Endothelial cell of umbilical vein (primary cell): ENCODE measurements around the gene RAD51B. TPM values are rescaled to one million over a fixed set of nuclear protein-coding genes. Genes with fewer than 3 reads are reported as not detected.

Experiments used
- BruUV-seq: library from RNA; stranded (reverse); fragments of 400-500 nt; replicated peaks from 2 replicates; lab custom pipeline; 2021; lab: Mats Ljungman, UMichigan
- CTCF ChIA-PET: fragments of 300-600, 350-600 bp; sonication (Branson Sonifier 250); formaldehyde crosslinking; loops from one replicate; lab custom pipeline; 2021; ENCODE audit warnings: antibody characterized with exemption, inconsistent platforms; lab: Charles Lee
- POLR2A ChIA-PET: fragments of 300-600, 350-600 bp; sonication (Branson Sonifier 250); formaldehyde crosslinking; loops from one replicate; lab custom pipeline; 2021; ENCODE audit warnings: antibody characterized with exemption, inconsistent platforms; lab: Charles Lee
- DNase-seq: peaks from one replicate; pipeline ENCODE4 v3.0.0-alpha.2; 2011; ENCODE audit warnings: low read depth, low spot score
- FAIRE-seq: peaks from 2 replicates; lab custom pipeline; 2011; peaks lifted over from hg19 to GRCh38; lab: Jason Lieb, UNC
- H2AFZ ChIP-seq: 2 replicates; pipeline ENCODE4 v1.6.0; 2012; ENCODE audit warnings: low read depth, low read length, control low read depth, inconsistent platforms
- H3K27ac ChIP-seq: 2 replicates; pipeline ENCODE4 v1.5.1; 2011; ENCODE audit warnings: low read depth, mild to moderate bottlenecking, control low read depth, low read length, moderate library complexity; ENCODE audit not compliant: insufficient read depth
- H3K27me3 ChIP-seq, 2 experiments: 2 replicates each; pipeline versions ENCODE4 v1.6.0 to v1.6.1; 2011; ENCODE audit warnings: low read length in 2 of 2, mixed read lengths in 1 of 2; ENCODE audit not compliant: control insufficient read depth in 2 of 2, insufficient read depth in 2 of 2
- H3K36me3 ChIP-seq, 2 experiments: 2 replicates in 1 of 2; 3 replicates in 1 of 2; pipeline ENCODE4 v1.5.1; 2011; ENCODE audit warnings: low read length in 2 of 2, mild to moderate bottlenecking in 1 of 2, moderate library complexity in 1 of 2; ENCODE audit not compliant: control insufficient read depth in 2 of 2, insufficient read depth in 2 of 2; ENCODE audit errors: extremely low read depth in 1 of 2
- H3K4me1 ChIP-seq: 3 replicates; pipeline ENCODE4 v1.5.1; 2011; ENCODE audit warnings: mild to moderate bottlenecking, low read length; ENCODE audit not compliant: control insufficient read depth, insufficient read depth; ENCODE audit errors: extremely low read depth
- H3K4me2 ChIP-seq: 2 replicates; pipeline ENCODE4 v1.6.1; 2011; ENCODE audit warnings: low read length, control low read depth, mixed read lengths; ENCODE audit not compliant: insufficient read depth
- H3K4me3 ChIP-seq, 3 experiments: fragments of 200-600 bp in 1 of 3; sonication (generic), shearing (Covaris generic) in 1 of 3; replicated peaks in 1 of 3; 2 replicates each; pipeline ENCODE4 v1.5.1; 2011 to 2016; ENCODE audit warnings: control low read depth in 3 of 3, low read length in 3 of 3, mild to moderate bottlenecking in 2 of 3, inconsistent platforms in 1 of 3, low read depth in 1 of 3, moderate library complexity in 1 of 3; ENCODE audit not compliant: insufficient read depth in 1 of 3
- H3K79me2 ChIP-seq: 2 replicates; pipeline ENCODE4 v1.6.0; 2012; ENCODE audit warnings: low read length, inconsistent platforms; ENCODE audit not compliant: control insufficient read depth, insufficient read depth
- H3K9ac ChIP-seq: replicated peaks from 2 replicates; pipeline ENCODE3; 2011; ENCODE audit warnings: low read length, control low read depth; ENCODE audit not compliant: insufficient read depth; ENCODE audit errors: extremely low read depth
- H3K9me1 ChIP-seq: replicated peaks from 3 replicates; pipeline ENCODE4 v1.6.0; 2011; ENCODE audit warnings: mild to moderate bottlenecking, low read length; ENCODE audit not compliant: control insufficient read depth, insufficient read depth; ENCODE audit errors: extremely low read depth
- H3K9me3 ChIP-seq: replicated peaks from 2 replicates; pipeline ENCODE4 v1.5.1; 2012; ENCODE audit warnings: low read length, inconsistent platforms; ENCODE audit not compliant: control insufficient read depth, insufficient read depth
- H4K20me1 ChIP-seq: replicated peaks from 2 replicates; pipeline ENCODE3; 2011; ENCODE audit warnings: mild to moderate bottlenecking, low read length; ENCODE audit not compliant: control insufficient read depth, insufficient read depth; ENCODE audit errors: extremely low read depth
- CTCF ChIP-seq, 2 donors: IDR thresholded peaks; 1 replicate in 1 of 2; 2 replicates in 1 of 2; pipeline ENCODE4 v1.5.1; 2011; ENCODE audit warnings: low read length in 2 of 2, mild to moderate bottlenecking in 2 of 2, moderate library complexity in 2 of 2, control low read depth in 1 of 2, inconsistent platforms in 1 of 2, low read depth in 1 of 2; ENCODE audit not compliant: insufficient read depth in 1 of 2; ENCODE audit errors: extremely low read depth in 1 of 2
- EZH2 ChIP-seq: IDR thresholded peaks from 2 replicates; pipeline ENCODE4 v1.6.1; 2012; ENCODE audit warnings: borderline replicate concordance, low read depth, mild to moderate bottlenecking, moderate library complexity, low read length, inconsistent platforms; ENCODE audit not compliant: severe bottlenecking
- FOS ChIP-seq: IDR thresholded peaks from 2 replicates; pipeline ENCODE4 v1.6.1; 2011; ENCODE audit warnings: mild to moderate bottlenecking, low read length, moderate library complexity, borderline replicate concordance; ENCODE audit not compliant: insufficient read depth
- GATA2 ChIP-seq: IDR thresholded peaks from 2 replicates; pipeline ENCODE4 v1.7.0; 2011; ENCODE audit warnings: low read depth, mild to moderate bottlenecking, moderate library complexity, mixed read lengths, low read length; ENCODE audit not compliant: insufficient read length, insufficient read depth
- JUN ChIP-seq: IDR thresholded peaks from 2 replicates; pipeline ENCODE4 v1.6.1; 2011; ENCODE audit warnings: borderline replicate concordance, low read depth; ENCODE audit not compliant: insufficient read length, insufficient read depth
- MAX ChIP-seq: IDR thresholded peaks from 2 replicates; pipeline ENCODE4 v1.6.1; 2011; ENCODE audit not compliant: insufficient read depth, insufficient read length
- MYC ChIP-seq: IDR thresholded peaks from one replicate; pipeline ENCODE4 v1.6.1; 2011; ENCODE audit warnings: mild to moderate bottlenecking, low read depth, low read length
- POLR2A ChIP-seq: IDR thresholded peaks from 2 replicates; pipeline ENCODE4 v1.6.1; 2012; ENCODE audit warnings: low read depth, mild to moderate bottlenecking, control low read depth, low read length
- POLR2AphosphoS5 ChIP-seq: IDR thresholded peaks from 2 replicates; pipeline ENCODE4 v1.6.1; 2012; ENCODE audit warnings: low read depth, mild to moderate bottlenecking, control low read depth, low read length, moderate library complexity; ENCODE audit not compliant: insufficient read depth
- dilution Hi-C: fragments of 300-500 bp; cut with MboI; formaldehyde crosslinking; loops from one replicate; pipeline ENCODE4 v1.15.0; 2019; ENCODE audit warnings: low sequenced_read_pairs; ENCODE audit not compliant: extremely low pct_ligation_motif_present
- intact Hi-C: fragments of 100-400 bp; cut with micrococcal nuclease; formaldehyde crosslinking; loops from one replicate; pipeline ENCODE4 v1.10.0; 2022
- polyA plus RNA-seq, 4 experiments: library from polyadenylated mRNA; depleted of rRNA in 3 of 4; stranded (reverse) in 3 of 4; unstranded in 1 of 4; fragments of >200 nt; gene quantifications; 2 replicates each; pipeline versions ENCODE4 v1.2.1 to v1.2.3, GENCODE V29; 2011 to 2012; ENCODE audit warnings: missing spikeins in 1 of 4
- total RNA-seq: library from RNA; stranded (reverse); gene quantifications from 2 replicates; pipeline ENCODE4 v1.2.3, GENCODE V29; 2021

The RAD51B gene
- total and polyA plus RNA-seq, 2 donors (not counting 3 experiments of a cell fraction or from before 2014, with no cell fraction given) = 3.9 to 19.0 TPM

- no peak for TF ChIP-seq FOS
- no peak for TF ChIP-seq CTCF (IDR thresholded peaks at IDR 0.05; ENCODE audit: extremely low read depth in 1 of 2, insufficient read depth in 1 of 2, low read depth in 1 of 2, low read length in 2 of 2)
- no peak for TF ChIP-seq JUN
- TF ChIP-seq POLR2A = no peak
- no peak for TF ChIP-seq GATA2
- TF ChIP-seq POLR2AphosphoS5 = no peak
- TF ChIP-seq MAX = no peak
- no peak for TF ChIP-seq EZH2
- TF ChIP-seq MYC = no peak
- no peaks in the 10 kb centered on the region for H3K9me1 ChIP-seq
- no peaks in the 10 kb centered on the region for H3K79me2 ChIP-seq
- FAIRE-seq (no peak), DNase-seq (peak; percentile 63)
- no peak overlapping the region for H2AFZ ChIP-seq
- H3K4me1 ChIP-seq = peaks cover 17% of the 10 kb centered on the region
- no peaks in the 10 kb centered on the region for H3K27me3 ChIP-seq
- no peak overlapping the region for H3K9ac ChIP-seq
- no peak overlapping the region for H3K27ac ChIP-seq
- H3K36me3 ChIP-seq = no peaks in the 10 kb centered on the region
- intact Hi-C loops = no loop called here
- BruUV-seq = no TSS peak
- no peak overlapping the region for H3K4me3 ChIP-seq
- POLR2A ChIA-PET = no interaction called here
- no peaks in the 10 kb centered on the region for H3K9me3 ChIP-seq
- no peaks in the 10 kb centered on the region for H4K20me1 ChIP-seq
- H3K4me2 ChIP-seq = no peak overlapping the region
- dilution Hi-C loops = no loop called here
- CTCF ChIA-PET = interaction anchor here (1.0 to 1.7 kb wide), 6 partner anchors 12 to 321 kb away, joined by 3 to 5 read pairs (median 4); no protein-coding TSS in a partner anchor
These were observed 384.3 kb downstream of the RAD51B start for GRCh38 chr14:68203871-68204270.
